ENCODE data around the gene NPAS3. TPM values are rescaled to one million over a fixed set of nuclear protein-coding genes. Genes with fewer than 3 reads are reported as not detected.
"Not testable (repeated sequence)": the region's sequence is repeated elsewhere in the genome, so short reads cannot be mapped to it uniquely, and the experiment has no call there.

NPAS3 gene
- total RNA-seq, 1 donor from 2014 or later, result 0.05 TPM

GRCh38 chr14:33068626-33069025 is 129.9 kb downstream of the NPAS3 start:
- intact Hi-C loops (cut with micrococcal nuclease), result no loop called here

- intact Hi-C loops (cut with micrococcal nuclease), result no loop called here
Measured at GRCh38 chr14:33070475-33070874, 131.8 kb downstream of the NPAS3 start.

- intact Hi-C loops (cut with micrococcal nuclease), result no loop called here
Measured at GRCh38 chr14:33073023-33073422, 134.3 kb downstream of the NPAS3 start.

GRCh38 chr14:33081259-33081658 is 142.6 kb downstream of the NPAS3 start:
- intact Hi-C loops (cut with micrococcal nuclease), result no loop called here

GRCh38 chr14:33085799-33086198 is 147.1 kb downstream of the NPAS3 start:
- intact Hi-C loops (cut with micrococcal nuclease), result no loop called here

GRCh38 chr14:33088274-33088673 is 149.6 kb downstream of the NPAS3 start:
- intact Hi-C loops (cut with micrococcal nuclease), result not testable (repeated sequence)

- intact Hi-C loops (cut with micrococcal nuclease), result no loop called here
Measured at GRCh38 chr14:33098016-33098415, 159.3 kb downstream of the NPAS3 start.

- intact Hi-C loops (cut with micrococcal nuclease), result no loop called here
Measured at GRCh38 chr14:33103489-33103888, 164.8 kb downstream of the NPAS3 start.

- intact Hi-C loops (cut with micrococcal nuclease), result no loop called here
Measured at GRCh38 chr14:33103966-33104365, 165.3 kb downstream of the NPAS3 start.

- intact Hi-C loops (cut with micrococcal nuclease), result no loop called here
Measured at GRCh38 chr14:33110737-33111443, 172.2 kb downstream of the NPAS3 start.

- intact Hi-C loops (cut with micrococcal nuclease), result no loop called here
Measured at GRCh38 chr14:33114331-33114730, 175.7 kb downstream of the NPAS3 start.

GRCh38 chr14:33118668-33119067 is 180.0 kb downstream of the NPAS3 start:
- intact Hi-C loops (cut with micrococcal nuclease), result no loop called here

- intact Hi-C loops (cut with micrococcal nuclease), result no loop called here
Measured at GRCh38 chr14:33120341-33120740, 181.7 kb downstream of the NPAS3 start.

GRCh38 chr14:33120966-33121365 is 182.3 kb downstream of the NPAS3 start:
- intact Hi-C loops (cut with micrococcal nuclease), result no loop called here

GRCh38 chr14:33123281-33123680 is 184.6 kb downstream of the NPAS3 start:
- intact Hi-C loops (cut with micrococcal nuclease), result no loop called here

GRCh38 chr14:33126433-33126832 is 187.8 kb downstream of the NPAS3 start:
- intact Hi-C loops (cut with micrococcal nuclease), result no loop called here

- intact Hi-C loops (cut with micrococcal nuclease), result no loop called here
Measured at GRCh38 chr14:33127531-33127930, 188.9 kb downstream of the NPAS3 start.

GRCh38 chr14:33131801-33132200 is 193.1 kb downstream of the NPAS3 start:
- intact Hi-C loops (cut with micrococcal nuclease), result no loop called here

- intact Hi-C loops (cut with micrococcal nuclease), result no loop called here
Measured at GRCh38 chr14:33134162-33134561, 195.5 kb downstream of the NPAS3 start.

GRCh38 chr14:33134975-33135374 is 196.3 kb downstream of the NPAS3 start:
- intact Hi-C loops (cut with micrococcal nuclease), result no loop called here

GRCh38 chr14:33150666-33151428 is 212.2 kb downstream of the NPAS3 start:
- intact Hi-C loops (cut with micrococcal nuclease), result no loop called here

- intact Hi-C loops (cut with micrococcal nuclease), result loop anchor here (5.0 kb wide), 1 partner anchor 334 kb away; no protein-coding TSS in a partner anchor
Measured at GRCh38 chr14:33163109-33163508, 224.4 kb downstream of the NPAS3 start.

- intact Hi-C loops (cut with micrococcal nuclease), result loop anchor here (5.0 kb wide), 1 partner anchor 334 kb away; no protein-coding TSS in a partner anchor
Measured at GRCh38 chr14:33163600-33163999, 224.9 kb downstream of the NPAS3 start.
